Measurements from ENCODE around the gene GPR89A. TPM values are rescaled to one million over a fixed set of nuclear protein-coding genes. Genes with fewer than 3 reads are reported as not detected.
"Not testable (repeated sequence)": the region's sequence is repeated elsewhere in the genome, so short reads cannot be mapped to it uniquely, and the experiment has no call there.

Gene GPR89A
- total and polyA plus RNA-seq, 2 of the 8 experiments (the other 6 are each of a cell fraction or from before 2014, with no cell fraction given): 26.8 to 46.6 TPM

DNA sequence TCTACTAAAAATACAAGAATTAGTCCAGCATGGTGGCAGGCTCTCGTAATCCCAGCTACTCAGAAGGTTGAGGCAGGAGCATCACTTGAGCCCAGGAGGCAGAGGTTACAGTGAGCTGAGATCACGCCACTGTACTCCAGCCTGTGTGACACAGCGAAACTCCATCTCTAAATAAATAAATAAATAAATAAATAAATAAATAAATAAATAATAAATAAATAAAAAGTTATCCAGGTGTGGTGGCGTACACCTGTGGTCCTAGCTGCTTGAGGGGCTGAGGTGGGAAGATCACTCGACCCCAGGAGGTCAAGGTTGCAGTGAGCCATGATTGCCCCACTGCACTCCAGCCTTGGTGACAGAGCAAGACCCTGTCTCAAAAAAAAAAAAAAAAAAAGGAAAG lies 110.7 kb downstream of the GPR89A start:
- H3K9ac ChIP-seq (replicated peaks in 1 of 4; ENCODE audit: extremely low read depth in 1 of 4, low read depth in 3 of 4, low read length in 3 of 4); H2AK5ac ChIP-seq (ENCODE audit: low read depth, low read length); H2BK15ac ChIP-seq (ENCODE audit: low read length); DNase-seq (ENCODE audit: low read depth in 1 of 2, low spot score in 2 of 2); H3K79me2 ChIP-seq (ENCODE audit: control insufficient read depth in 1 of 2, insufficient read depth in 2 of 2, low read length in 2 of 2); H3K27ac ChIP-seq (ENCODE audit: low read depth, low read length); FAIRE-seq; H3K14ac ChIP-seq (ENCODE audit: insufficient read length); H3K36me3 ChIP-seq (ENCODE audit: control insufficient read depth in 2 of 4, insufficient read depth in 4 of 4, low read length in 3 of 4); H2BK20ac ChIP-seq (ENCODE audit: low read length); H3K18ac ChIP-seq (ENCODE audit: extremely low read depth, low read length); H3K9me3 ChIP-seq (ENCODE audit: insufficient read depth in 2 of 2, low read depth in 1 of 2, low read length in 1 of 2); H3K4me1 ChIP-seq (replicated peaks in 1 of 4; ENCODE audit: control insufficient read depth in 3 of 4, insufficient read depth in 4 of 4, low read length in 3 of 4); H3K23ac ChIP-seq (ENCODE audit: insufficient read length); H2AFZ ChIP-seq (ENCODE audit: low read length); H2BK5ac ChIP-seq (ENCODE audit: low read depth, low read length); H3K4ac ChIP-seq (replicated peaks; ENCODE audit: insufficient read length, low read depth, low read length); H3K79me1 ChIP-seq (ENCODE audit: low read depth, low read length); H4K8ac ChIP-seq (ENCODE audit: extremely low read depth, insufficient read depth, low read length); H3K27me3 ChIP-seq (replicated peaks in 1 of 4; ENCODE audit: control insufficient read depth in 3 of 4, extremely low read depth in 1 of 4, insufficient read depth in 3 of 4, low read length in 3 of 4); POLR2A ChIA-PET (ENCODE audit: partially characterized antibody); H4K20me1 ChIP-seq (replicated peaks in 1 of 2; ENCODE audit: control insufficient read depth in 1 of 2, insufficient read depth in 2 of 2, low read length in 2 of 2); H3K23me2 ChIP-seq (ENCODE audit: low read depth, low read length); H3K56ac ChIP-seq (replicated peaks; ENCODE audit: insufficient read length, low read depth, low read length); H3K4me2 ChIP-seq (ENCODE audit: insufficient read depth in 1 of 2, low read depth in 2 of 2, low read length in 2 of 2); H2BK120ac ChIP-seq (replicated peaks; ENCODE audit: low read depth, low read length); H4K5ac ChIP-seq (ENCODE audit: insufficient read length, low read depth, low read length); H3K4me3 ChIP-seq (ENCODE audit: extremely low read depth in 1 of 4, insufficient read depth in 2 of 4, low read depth in 3 of 4, low read length in 4 of 4); H4K91ac ChIP-seq (replicated peaks; ENCODE audit: insufficient read length, low read length); H2BK12ac ChIP-seq (ENCODE audit: low read depth, low read length); CTCF ChIA-PET (ENCODE audit: partially characterized antibody): not testable (repeated sequence)
- WGBS, 2 experiments (ENCODE audit: extremely low coverage in 1 of 2, insufficient coverage in 1 of 2, insufficient read length in 1 of 2, insufficient replicate concordance in 2 of 2, low coverage in 1 of 2, low lambda C conversion rate in 2 of 2, missing lambda C conversion rate in 1 of 2): 90% methylated on average over 5 of the region's 5 CpGs; no CpG with 5 or more reads in 1 of the 2 experiments

All from H1 (cell line).